ENCODE data around the gene RABGAP1L. TPM values are rescaled to one million over a fixed set of nuclear protein-coding genes. Genes with fewer than 3 reads are reported as not detected.

Gene RABGAP1L
- total and polyA plus RNA-seq, 2 of the 8 experiments (the other 6 are each of a cell fraction or from before 2014, with no cell fraction given) = 33.3 to 156 TPM

- TF ChIP-seq NANOG (IDR thresholded peaks at IDR 0.05; ENCODE audit: insufficient read depth, low read depth, low read length, poor library complexity, severe bottlenecking) = no peak
- no peak for TF ChIP-seq CEBPB (IDR thresholded peaks at IDR 0.05; ENCODE audit: low read depth, low read length)
- no peak for TF ChIP-seq EGR1 (IDR thresholded peaks at IDR 0.05; ENCODE audit: borderline replicate concordance, low read depth, low read length)
Observed at GRCh38 chr1:174448531-174448883, 289.2 kb downstream of the RABGAP1L start (continued).

Measured in H1 (cell line).